Body of pancreas (tissue), 4 donors: ENCODE results near the gene KLHDC4. TPM values are rescaled to one million over a fixed set of nuclear protein-coding genes. Genes with fewer than 3 reads are reported as not detected.

Experiments
- ATAC-seq: fragments of 150-250 bp; one replicate; pipeline ENCODE4 v1.9.1; 2016
- DNase-seq, 4 donors: peaks; one replicate each; pipeline ENCODE4 v3.0.0-alpha.2; 2019
- H3K27ac ChIP-seq, 4 donors: fragments of 200-600 bp; sonication (generic); 1 replicate in 3 of 4; 2 replicates in 1 of 4; pipeline versions ENCODE4 v1.5.1 to v1.6.1; 2016 to 2019; ENCODE audit warnings: mild to moderate bottlenecking in 1 of 4, mixed read lengths in 1 of 4, moderate library complexity in 1 of 4
- H3K27me3 ChIP-seq, 2 donors: fragments of 200-600 bp; sonication (generic); one replicate each; pipeline ENCODE4 v1.6.0; 2016; ENCODE audit warnings: mild to moderate bottlenecking in 1 of 2
- H3K36me3 ChIP-seq, 2 donors: fragments of 200-600 bp; sonication (generic); replicated peaks in 1 of 2; 2 replicates each; pipeline ENCODE4 v1.5.1; 2016; ENCODE audit warnings: low read depth in 2 of 2; ENCODE audit not compliant: insufficient read depth in 1 of 2
- H3K4me1 ChIP-seq: fragments of 200-600 bp; sonication (generic); one replicate; pipeline ENCODE4 v1.6.0; 2016
- H3K4me3 ChIP-seq, 2 donors: fragments of 200-600 bp; sonication (generic); 1 replicate in 1 of 2; 2 replicates in 1 of 2; pipeline ENCODE4 v1.5.1; 2016 to 2019
- H3K9me3 ChIP-seq, 3 donors: fragments of 200-600 bp; sonication (generic); 1 replicate in 2 of 3; 2 replicates in 1 of 3; pipeline ENCODE4 v1.5.1; 2016
- CTCF ChIP-seq, 7 experiments: fragments of 450-650 bp in 4 of 7; fragments of 200-600 bp in 3 of 7; sonication (generic) in 3 of 7; IDR thresholded peaks; one replicate each; pipeline ENCODE4 v1.5.1; 2016 to 2019; ENCODE audit warnings: antibody characterized with exemption in 7 of 7
- POLR2A ChIP-seq, 3 donors: fragments of 450-650 bp; IDR thresholded peaks; one replicate each; pipeline ENCODE4 v1.6.1; 2016; ENCODE audit warnings: antibody characterized with exemption in 3 of 3, mild to moderate bottlenecking in 2 of 3
- WGBS, 2 donors: methylation state at CpG; one replicate each; pipeline ENCODE4 v1.1.5; 2017; 5-methylcytosine and 5-hydroxymethylcytosine counted together
- intact Hi-C: fragments of 100-400 bp; cut with DNase I; formaldehyde crosslinking; loops from one replicate; pipeline ENCODE4 v1.15.1; 2023
- total RNA-seq, 2 donors: library from RNA; depleted of rRNA; stranded (reverse); fragments of >200 nt; gene quantifications; one replicate each; pipeline ENCODE4 v1.1.0, GENCODE V29; 2016

The KLHDC4 gene
- total RNA-seq, 2 donors from 2014 or later = 25.4 to 82.1 TPM

- no peak for TF ChIP-seq POLR2A (IDR thresholded peaks at IDR 0.05)
- intact Hi-C loops = no loop called here
- Histone ChIP-seq H3K27ac (no peak overlapping the region), H3K36me3 (peaks cover 0 to 8% of the 10 kb centered on the region in 2 donors), H3K9me3 (no peaks in the 10 kb centered on the region), H3K4me3 (no peak overlapping the region), H3K4me1 (no peaks in the 10 kb centered on the region), H3K27me3 (no peaks in the 10 kb centered on the region)
- ATAC-seq = no peak
- WGBS, 2 donors = 90 to 91% methylated on average over 21 to 23 of the region's 23 CpGs
- DNase-seq = no peak
These were observed 30.3 kb downstream of the KLHDC4 start for GRCh38 chr16:87735270-87736007.

- ATAC-seq (no peak), DNase-seq (no peak)
- no peak overlapping the region for H3K4me3 ChIP-seq
- 67 to 71% methylated on average over 9 to 14 of the region's 14 CpGs for WGBS, 2 donors
- intact Hi-C loops = no loop called here
- peaks cover 0 to 8% of the 10 kb centered on the region in 2 donors for H3K36me3 ChIP-seq
- no peaks in the 10 kb centered on the region for H3K4me1 ChIP-seq
- H3K9me3 ChIP-seq = no peaks in the 10 kb centered on the region
- H3K27ac ChIP-seq = no peak overlapping the region
- no peaks in the 10 kb centered on the region for H3K27me3 ChIP-seq
- no peak for TF ChIP-seq POLR2A (IDR thresholded peaks at IDR 0.05)
- TF ChIP-seq CTCF (IDR thresholded peaks at IDR 0.05) = no peak
These were observed 31.1 kb downstream of the KLHDC4 start for GRCh38 chr16:87734644-87735043.

- ATAC-seq = no peak
- no peak overlapping the region for H3K4me3 ChIP-seq
- DNase-seq = no peak
- H3K9me3 ChIP-seq = no peaks in the 10 kb centered on the region
- 90 to 93% methylated on average over 7 to 11 of the region's 11 CpGs for WGBS, 2 donors
- H3K4me1 ChIP-seq = no peaks in the 10 kb centered on the region
- H3K36me3 ChIP-seq = peaks cover 10 to 13% of the 10 kb centered on the region in 2 donors
- intact Hi-C loops = no loop called here
- no peak overlapping the region for H3K27ac ChIP-seq
- TF ChIP-seq CTCF (IDR thresholded peaks at IDR 0.05) (no peak), POLR2A (IDR thresholded peaks at IDR 0.05) (no peak)
- no peaks in the 10 kb centered on the region for H3K27me3 ChIP-seq
These were observed 32.6 kb downstream of the KLHDC4 start for GRCh38 chr16:87733190-87733589.

GRCh38 chr16:87731607-87732006 lies 34.2 kb downstream of the KLHDC4 start:
- 94 to 96% methylated on average over 13 of the region's 13 CpGs for WGBS, 2 donors
- H3K36me3 ChIP-seq = peaks cover 10 to 11% of the 10 kb centered on the region in 2 donors

More at GRCh38 chr16:87731607-87732006, 34.2 kb downstream of the KLHDC4 start:
- H3K27me3 ChIP-seq = no peaks in the 10 kb centered on the region
- intact Hi-C loops = no loop called here
- H3K4me3 ChIP-seq = no peak overlapping the region
- ATAC-seq (no peak), DNase-seq (no peak)
- no peaks in the 10 kb centered on the region for H3K4me1 ChIP-seq
- H3K27ac ChIP-seq = no peak overlapping the region
- no peaks in the 10 kb centered on the region for H3K9me3 ChIP-seq
- TF ChIP-seq CTCF (IDR thresholded peaks at IDR 0.05) (no peak), POLR2A (IDR thresholded peaks at IDR 0.05) (no peak)
